Esophagus muscularis mucosa (tissue), 4 donors: ENCODE results near the gene NELFCD. TPM values are rescaled to one million over a fixed set of nuclear protein-coding genes. Genes with fewer than 3 reads are reported as not detected.
A peak's percentile ranks its signal among the peaks of the same experiment; 100 is the strongest.
"Not testable (repeated sequence)": the region's sequence is repeated elsewhere in the genome, so short reads cannot be mapped to it uniquely, and the experiment has no call there.

Experiments
- DNase-seq: peaks from one replicate; pipeline ENCODE4 v3.0.0-alpha.2; 2017; ENCODE audit errors: extremely low spot score
- H3K27ac ChIP-seq, 4 donors: fragments of 200-600 bp; sonication (generic); replicated peaks in 1 of 4; 1 replicate in 3 of 4; 2 replicates in 1 of 4; pipeline ENCODE4 v1.5.1; 2016 to 2019; ENCODE audit warnings: mild to moderate bottlenecking in 1 of 4
- H3K27me3 ChIP-seq, 4 donors: fragments of 200-600 bp; sonication (generic); one replicate each; pipeline versions ENCODE4 v1.5.1 to v1.6.0; 2016 to 2019
- H3K36me3 ChIP-seq, 4 donors: fragments of 200-600 bp; sonication (generic); one replicate each; pipeline ENCODE4 v1.5.1; 2016 to 2019
- H3K4me1 ChIP-seq, 4 donors: fragments of 200-600 bp; sonication (generic); one replicate each; pipeline ENCODE4 v1.5.1; 2016 to 2019
- H3K4me3 ChIP-seq, 4 donors: fragments of 200-600 bp; sonication (generic); 1 replicate in 2 of 4; 2 replicates in 2 of 4; pipeline ENCODE4 v1.5.1; 2016 to 2019; ENCODE audit warnings: mild to moderate bottlenecking in 4 of 4, moderate library complexity in 1 of 4
- H3K9me3 ChIP-seq, 4 donors: fragments of 200-600 bp; sonication (generic); 1 replicate in 3 of 4; 2 replicates in 1 of 4; pipeline ENCODE4 v1.5.1; 2016 to 2019
- EP300 ChIP-seq: sonication (generic); formaldehyde crosslinking; IDR thresholded peaks from one replicate; pipeline ENCODE4 v1.6.1; 2017; ENCODE audit warnings: antibody characterized with exemption
- POLR2A ChIP-seq: fragments of 450-650 bp; IDR thresholded peaks from one replicate; pipeline ENCODE4 v1.6.1; 2017; ENCODE audit warnings: antibody characterized with exemption, moderate library complexity, mild to moderate bottlenecking, low read depth
- POLR2AphosphoS5 ChIP-seq, 2 donors: sonication (generic); formaldehyde crosslinking; IDR thresholded peaks; one replicate each; pipeline ENCODE4 v1.6.1; 2017; ENCODE audit warnings: antibody characterized with exemption in 2 of 2
- WGBS: methylation state at CpG from one replicate; pipeline ENCODE4 v1.1.5; 2018; 5-methylcytosine and 5-hydroxymethylcytosine counted together
- intact Hi-C: fragments of 100-400 bp; cut with DNase I; formaldehyde crosslinking; loops from one replicate; pipeline ENCODE4 v1.15.1; 2023
- total RNA-seq, 4 donors: library from RNA; depleted of rRNA; stranded (reverse); fragments of >200 nt; gene quantifications; one replicate each; pipeline versions ENCODE4 v1.1.0 to v1.2.1, GENCODE V29; 2016
- TF ChIP-seq, protein P1 (sequence below), 3 experiments: fragments of 200-600 bp in 2 of 3; fragments of 450-650 bp in 1 of 3; sonication (generic) in 2 of 3; IDR thresholded peaks; one replicate each; pipeline ENCODE4 v1.5.1; 2017 to 2019; ENCODE audit warnings: antibody characterized with exemption in 3 of 3, mild to moderate bottlenecking in 2 of 3, moderate library complexity in 1 of 3

Gene NELFCD
- total RNA-seq, 4 donors from 2014 or later, result 30.5 to 41.5 (median 34.9) TPM

GRCh38 chr20:58978351-58979190 is 2.5 kb upstream of the NELFCD start:
- intact Hi-C loops, result no loop called here
- Histone ChIP-seq H3K27ac (no peak overlapping the region), H3K4me1 (peaks cover 18 to 25% (median 24%) of the 10 kb centered on the region in 4 donors), H3K36me3 (no peaks in the 10 kb centered on the region), H3K4me3 (no peak overlapping the region), H3K27me3 (no peaks in the 10 kb centered on the region), H3K9me3 (peaks cover 0 to 20% (median 10%) of the 10 kb centered on the region in 4 donors)
- no peak for TF ChIP-seq POLR2A
- TF ChIP-seq EP300, result no peak
- TF ChIP-seq, protein P1, sequence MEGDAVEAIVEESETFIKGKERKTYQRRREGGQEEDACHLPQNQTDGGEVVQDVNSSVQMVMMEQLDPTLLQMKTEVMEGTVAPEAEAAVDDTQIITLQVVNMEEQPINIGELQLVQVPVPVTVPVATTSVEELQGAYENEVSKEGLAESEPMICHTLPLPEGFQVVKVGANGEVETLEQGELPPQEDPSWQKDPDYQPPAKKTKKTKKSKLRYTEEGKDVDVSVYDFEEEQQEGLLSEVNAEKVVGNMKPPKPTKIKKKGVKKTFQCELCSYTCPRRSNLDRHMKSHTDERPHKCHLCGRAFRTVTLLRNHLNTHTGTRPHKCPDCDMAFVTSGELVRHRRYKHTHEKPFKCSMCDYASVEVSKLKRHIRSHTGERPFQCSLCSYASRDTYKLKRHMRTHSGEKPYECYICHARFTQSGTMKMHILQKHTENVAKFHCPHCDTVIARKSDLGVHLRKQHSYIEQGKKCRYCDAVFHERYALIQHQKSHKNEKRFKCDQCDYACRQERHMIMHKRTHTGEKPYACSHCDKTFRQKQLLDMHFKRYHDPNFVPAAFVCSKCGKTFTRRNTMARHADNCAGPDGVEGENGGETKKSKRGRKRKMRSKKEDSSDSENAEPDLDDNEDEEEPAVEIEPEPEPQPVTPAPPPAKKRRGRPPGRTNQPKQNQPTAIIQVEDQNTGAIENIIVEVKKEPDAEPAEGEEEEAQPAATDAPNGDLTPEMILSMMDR (IDR thresholded peaks at IDR 0.05), result no peak
- TF ChIP-seq POLR2AphosphoS5 (IDR thresholded peaks at IDR 0.05), result no peak
- no peak for DNase-seq
- 72% methylated on average over 6 of the region's 6 CpGs for WGBS

DNA sequence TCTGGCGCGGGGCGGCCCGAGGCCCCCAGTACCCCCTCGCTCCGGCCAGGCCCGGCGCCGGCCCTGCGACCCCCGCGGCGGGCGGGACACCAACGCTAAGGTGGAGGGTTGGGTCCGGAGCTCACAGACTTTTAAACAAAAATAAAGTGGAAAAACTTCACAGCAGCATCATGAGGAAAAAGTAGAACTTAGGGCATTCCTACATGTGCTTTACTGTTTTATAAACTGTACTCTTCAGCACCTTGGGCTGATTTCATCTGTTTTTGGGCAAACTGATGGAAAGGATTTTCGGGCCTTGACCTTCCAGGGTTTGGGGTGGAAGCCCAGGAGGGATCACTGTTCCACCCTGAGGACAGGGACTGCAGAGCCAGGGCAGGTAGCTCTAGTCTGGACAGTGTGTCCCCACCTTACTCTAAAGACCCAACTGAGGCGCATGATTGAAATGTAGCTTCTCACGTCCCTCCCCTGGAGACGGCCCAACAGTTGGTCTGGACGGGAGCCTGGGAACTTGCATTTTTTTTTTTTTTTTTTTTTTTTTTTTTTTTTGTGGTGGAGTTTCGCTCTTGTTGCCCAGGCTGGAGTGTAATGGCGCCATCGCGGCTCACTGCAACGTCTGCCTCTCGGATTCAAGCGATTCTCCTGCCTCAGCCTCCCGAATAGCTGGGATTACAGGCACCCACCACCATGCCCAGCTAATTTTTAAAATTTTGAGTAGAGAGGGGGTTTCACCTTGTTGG is 740 bp downstream of the NELFCD start:
- H3K9me3 ChIP-seq, result no peaks in the 10 kb centered on the region
- 25% methylated on average over 23 of the region's 29 CpGs for WGBS
- H3K27me3 ChIP-seq, result no peaks in the 10 kb centered on the region
- H3K4me3 ChIP-seq, result peak overlapping the region; percentile 73 to 97 (median 84)
- peaks cover 33 to 49% (median 47%) of the 10 kb centered on the region in 4 donors for H3K4me1 ChIP-seq
- TF ChIP-seq EP300 (no peak), POLR2A (no peak), POLR2AphosphoS5 (IDR thresholded peaks at IDR 0.05) (no peak)
- TF ChIP-seq, protein P1 (IDR thresholded peaks at IDR 0.05), result no peak
- no peak for DNase-seq
- H3K36me3 ChIP-seq, result peaks cover 7 to 13% (median 8%) of the 10 kb centered on the region in 4 donors
- intact Hi-C loops, result loop anchor here (5.0 kb wide), 3 partner anchors 51 to 109 kb away; partner anchors contain the start of gene ATP5F1E
- H3K27ac ChIP-seq, result peak overlapping the region; percentile 81 to 83 (median 82)

- peak overlapping the region in 3 of 4 donors; percentile 75 to 97 (median 93) for H3K4me3 ChIP-seq
- DNase-seq, result no peak
- peaks cover 11 to 20% (median 15%) of the 10 kb centered on the region in 4 donors for H3K36me3 ChIP-seq
- intact Hi-C loops, result loop anchor here (5.0 kb wide), 3 partner anchors 50 to 110 kb away; partner anchors contain the start of gene ATP5F1E
- H3K9me3 ChIP-seq, result no peaks in the 10 kb centered on the region
- peak overlapping the region in 1 of 4 donors; percentile 83 for H3K27ac ChIP-seq
- TF ChIP-seq POLR2AphosphoS5 (IDR thresholded peaks at IDR 0.05) (no peak), POLR2A (no peak), EP300 (no peak)
- TF ChIP-seq, protein P1 (IDR thresholded peaks at IDR 0.05), result no peak
- 82% methylated on average over 12 of the region's 12 CpGs for WGBS
- H3K4me1 ChIP-seq, result peaks cover 33 to 49% (median 47%) of the 10 kb centered on the region in 4 donors
- no peaks in the 10 kb centered on the region for H3K27me3 ChIP-seq
Observed at GRCh38 chr20:58982406-58983114, 1.5 kb downstream of the NELFCD start.

- DNase-seq, H3K27ac ChIP-seq, H3K4me3 ChIP-seq, H3K9me3 ChIP-seq, H3K27me3 ChIP-seq: not testable (repeated sequence)
- 88% methylated on average over 12 of the region's 12 CpGs for WGBS
- Histone ChIP-seq H3K36me3 (peaks cover 17 to 26% (median 21%) of the 10 kb centered on the region in 4 donors), H3K4me1 (peaks cover 33 to 49% (median 47%) of the 10 kb centered on the region in 4 donors)
- intact Hi-C loops, result loop anchor here (5.0 kb wide), 3 partner anchors 49 to 111 kb away; partner anchors contain the start of gene ATP5F1E
Observed at GRCh38 chr20:58983115-58983468, 2.0 kb downstream of the NELFCD start.
